ENCODE measurements around the gene AIFM1.

DNA sequence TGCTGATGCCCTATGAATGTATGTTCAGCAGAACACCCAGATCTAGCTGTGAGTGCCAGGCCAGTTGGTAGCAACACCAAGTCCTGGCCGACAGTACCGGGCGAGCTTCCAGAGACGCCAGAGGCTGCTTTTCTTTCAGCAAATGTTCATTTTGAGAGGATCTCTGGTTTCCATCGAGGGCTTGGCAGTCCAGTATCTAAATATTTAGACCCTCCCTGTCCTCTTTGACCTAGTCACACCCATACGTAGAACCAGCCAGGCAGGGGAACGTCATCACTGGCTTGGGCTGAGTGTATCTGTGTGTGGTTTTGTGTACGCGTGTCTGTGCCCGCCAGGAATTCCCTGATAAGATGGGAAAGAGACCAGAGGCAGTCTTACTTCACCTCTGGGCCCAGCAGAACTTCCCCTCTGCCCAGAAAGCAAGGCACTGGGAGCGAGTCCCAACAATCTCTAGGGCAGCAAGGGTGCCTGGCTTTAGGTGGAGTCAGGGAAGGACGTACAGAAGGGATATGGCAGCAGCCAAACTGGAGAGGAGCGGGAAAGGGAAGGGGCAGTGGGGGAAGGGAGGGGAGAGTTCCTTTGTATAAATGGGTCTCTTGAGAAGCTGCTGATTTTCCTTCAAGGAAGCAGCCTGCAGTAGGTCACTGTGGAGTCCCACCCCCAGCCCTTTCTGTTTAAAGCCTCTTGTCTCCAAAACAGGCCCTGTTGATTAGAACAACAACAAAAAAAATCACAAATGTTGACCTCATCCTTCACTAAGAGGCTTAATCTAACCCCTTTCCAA is 40.4 kb downstream of the AIFM1 start:
- peak in 1 of 3 donors; percentile 20 for TF ChIP-seq POLR2A (IDR thresholded peaks at IDR 0.05)
- TF ChIP-seq, protein P1, sequence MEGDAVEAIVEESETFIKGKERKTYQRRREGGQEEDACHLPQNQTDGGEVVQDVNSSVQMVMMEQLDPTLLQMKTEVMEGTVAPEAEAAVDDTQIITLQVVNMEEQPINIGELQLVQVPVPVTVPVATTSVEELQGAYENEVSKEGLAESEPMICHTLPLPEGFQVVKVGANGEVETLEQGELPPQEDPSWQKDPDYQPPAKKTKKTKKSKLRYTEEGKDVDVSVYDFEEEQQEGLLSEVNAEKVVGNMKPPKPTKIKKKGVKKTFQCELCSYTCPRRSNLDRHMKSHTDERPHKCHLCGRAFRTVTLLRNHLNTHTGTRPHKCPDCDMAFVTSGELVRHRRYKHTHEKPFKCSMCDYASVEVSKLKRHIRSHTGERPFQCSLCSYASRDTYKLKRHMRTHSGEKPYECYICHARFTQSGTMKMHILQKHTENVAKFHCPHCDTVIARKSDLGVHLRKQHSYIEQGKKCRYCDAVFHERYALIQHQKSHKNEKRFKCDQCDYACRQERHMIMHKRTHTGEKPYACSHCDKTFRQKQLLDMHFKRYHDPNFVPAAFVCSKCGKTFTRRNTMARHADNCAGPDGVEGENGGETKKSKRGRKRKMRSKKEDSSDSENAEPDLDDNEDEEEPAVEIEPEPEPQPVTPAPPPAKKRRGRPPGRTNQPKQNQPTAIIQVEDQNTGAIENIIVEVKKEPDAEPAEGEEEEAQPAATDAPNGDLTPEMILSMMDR (IDR thresholded peaks at IDR 0.05): no peak

All from body of pancreas (tissue), 4 donors.